Mucosa of descending colon (tissue), 3 donors: Measurements from ENCODE around the gene NUCB1. TPM values are rescaled to one million over a fixed set of nuclear protein-coding genes. Genes with fewer than 3 reads are reported as not detected.

Source experiments
- ATAC-seq: fragments of 200-7000 bp; cut with Tn5 transposase; one replicate; pipeline ENCODE4 v1.9.1; 2020; ENCODE audit warnings: mild to moderate bottlenecking, moderate library complexity
- DNase-seq, 3 donors: peaks; one replicate each; pipeline ENCODE4 v3.0.0-alpha.2; 2020
- H3K36me3 ChIP-seq: fragments of 200-600 bp; one replicate; pipeline ENCODE4 v1.8.0; 2021; ENCODE audit warnings: low read depth, mild to moderate bottlenecking
- H3K4me1 ChIP-seq: fragments of 200-600 bp; one replicate; pipeline ENCODE4 v1.8.0; 2021; ENCODE audit warnings: low read depth, mild to moderate bottlenecking
- H3K4me3 ChIP-seq: fragments of 200-600 bp; one replicate; pipeline ENCODE4 v1.8.0; 2021; ENCODE audit warnings: mild to moderate bottlenecking
- H3K9me3 ChIP-seq: fragments of 200-600 bp; one replicate; pipeline ENCODE4 v1.8.0; 2021; ENCODE audit warnings: mild to moderate bottlenecking
- CTCF ChIP-seq: fragments of 200-600 bp; IDR thresholded peaks from one replicate; pipeline ENCODE4 v1.8.0; 2022; ENCODE audit warnings: antibody characterized with exemption, mild to moderate bottlenecking
- intact Hi-C, 2 donors: fragments of 100-400 bp; cut with DNase I in 1 of 2; cut with micrococcal nuclease in 1 of 2; formaldehyde crosslinking; loops; one replicate each; pipeline versions ENCODE4 v1.11.0 to v1.11.1; 2022; cut with DNase I, micrococcal nuclease
- total RNA-seq, 3 donors: library from RNA; stranded (reverse); fragmentation: NEBNext Ultra II Directional in 2 of 3; extraction: Animal tissue kit (Norgen Biotek cat#: 25700) in 2 of 3; gene quantifications; one replicate each; pipeline versions ENCODE4 v1.2.1 to v1.2.4, GENCODE V29; 2021 to 2023
- donor health status: DM: no; HTN: no; CAD: no; lungs with moderate emphysema.
- donor health status: DM: no; HTN: no; CAD: no.
- donor health status: DM: no; HTN: yes; CAD: no.

NUCB1 gene
- total RNA-seq, 3 donors from 2014 or later, result 171 to 219 (median 205) TPM

- DNase-seq (no peak), ATAC-seq (no peak)
- Histone ChIP-seq H3K36me3 (no peaks in the 10 kb centered on the region), H3K4me1 (no peaks in the 10 kb centered on the region), H3K9me3 (peaks cover 9% of the 10 kb centered on the region), H3K4me3 (no peak overlapping the region)
- TF ChIP-seq CTCF, result no peak
- intact Hi-C loops, result no loop called here
These were observed 45.3 kb downstream of the NUCB1 start for GRCh38 chr19:48945415-48945814.

GRCh38 chr19:48945817-48946216 lies 45.7 kb downstream of the NUCB1 start:
- intact Hi-C loops, result no loop called here
- no peak for DNase-seq
- Histone ChIP-seq H3K36me3 (no peaks in the 10 kb centered on the region), H3K4me1 (no peaks in the 10 kb centered on the region), H3K9me3 (peaks cover 7% of the 10 kb centered on the region), H3K4me3 (no peak overlapping the region)
- TF ChIP-seq CTCF, result no peak
- no peak for ATAC-seq

- DNase-seq (no peak), ATAC-seq (no peak)
- no peak for TF ChIP-seq CTCF
- intact Hi-C loops, result no loop called here
- peaks cover 5% of the 10 kb centered on the region for H3K9me3 ChIP-seq
- no peaks in the 10 kb centered on the region for H3K36me3 ChIP-seq
- no peaks in the 10 kb centered on the region for H3K4me1 ChIP-seq
- no peak overlapping the region for H3K4me3 ChIP-seq
These were observed 46.5 kb downstream of the NUCB1 start for GRCh38 chr19:48946463-48947257.

GRCh38 chr19:48947258-48947542 lies 47.1 kb downstream of the NUCB1 start:
- no peak overlapping the region for H3K4me3 ChIP-seq
- no peaks in the 10 kb centered on the region for H3K4me1 ChIP-seq
- DNase-seq (no peak), ATAC-seq (no peak)
- no peak for TF ChIP-seq CTCF
- no peaks in the 10 kb centered on the region for H3K36me3 ChIP-seq
- peaks cover 5% of the 10 kb centered on the region for H3K9me3 ChIP-seq
- intact Hi-C loops, result no loop called here

GRCh38 chr19:48950159-48950558 lies 50.0 kb downstream of the NUCB1 start:
- Histone ChIP-seq H3K4me1 (peaks cover 4% of the 10 kb centered on the region), H3K36me3 (no peaks in the 10 kb centered on the region), H3K9me3 (peaks cover 5% of the 10 kb centered on the region), H3K4me3 (no peak overlapping the region)
- DNase-seq (no peak), ATAC-seq (no peak)
- TF ChIP-seq CTCF, result no peak
- intact Hi-C loops, result no loop called here
